ENCODE data around the gene FGD4.

DNA sequence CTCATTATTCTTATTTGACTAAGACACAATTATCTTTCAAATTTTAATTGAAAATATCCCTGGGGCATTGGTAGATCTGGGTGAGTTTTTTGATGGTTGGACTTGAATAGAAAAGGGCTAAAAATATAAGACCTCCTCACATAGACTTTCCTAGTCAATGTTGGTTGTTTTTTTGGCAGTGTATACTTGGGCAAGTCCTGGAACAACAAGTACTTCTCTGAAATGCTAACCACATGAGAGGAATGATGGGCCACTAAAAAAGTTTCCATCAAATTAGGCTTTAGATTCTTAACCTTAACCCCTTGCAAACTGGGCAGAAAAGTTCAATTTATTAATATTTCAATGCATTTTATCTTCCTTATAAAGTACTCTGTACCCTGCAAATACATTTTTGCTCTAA, 97.6 kb downstream of the FGD4 start:
- TF ChIP-seq, protein P1, sequence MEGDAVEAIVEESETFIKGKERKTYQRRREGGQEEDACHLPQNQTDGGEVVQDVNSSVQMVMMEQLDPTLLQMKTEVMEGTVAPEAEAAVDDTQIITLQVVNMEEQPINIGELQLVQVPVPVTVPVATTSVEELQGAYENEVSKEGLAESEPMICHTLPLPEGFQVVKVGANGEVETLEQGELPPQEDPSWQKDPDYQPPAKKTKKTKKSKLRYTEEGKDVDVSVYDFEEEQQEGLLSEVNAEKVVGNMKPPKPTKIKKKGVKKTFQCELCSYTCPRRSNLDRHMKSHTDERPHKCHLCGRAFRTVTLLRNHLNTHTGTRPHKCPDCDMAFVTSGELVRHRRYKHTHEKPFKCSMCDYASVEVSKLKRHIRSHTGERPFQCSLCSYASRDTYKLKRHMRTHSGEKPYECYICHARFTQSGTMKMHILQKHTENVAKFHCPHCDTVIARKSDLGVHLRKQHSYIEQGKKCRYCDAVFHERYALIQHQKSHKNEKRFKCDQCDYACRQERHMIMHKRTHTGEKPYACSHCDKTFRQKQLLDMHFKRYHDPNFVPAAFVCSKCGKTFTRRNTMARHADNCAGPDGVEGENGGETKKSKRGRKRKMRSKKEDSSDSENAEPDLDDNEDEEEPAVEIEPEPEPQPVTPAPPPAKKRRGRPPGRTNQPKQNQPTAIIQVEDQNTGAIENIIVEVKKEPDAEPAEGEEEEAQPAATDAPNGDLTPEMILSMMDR (IDR thresholded peaks at IDR 0.05): no peak
- TF ChIP-seq POLR2A (IDR thresholded peaks at IDR 0.05) (no peak), POLR2AphosphoS5 (IDR thresholded peaks at IDR 0.05) (no peak)
